Mesendoderm (in vitro differentiated cells): Measurements from ENCODE around the gene STX4.

Experiments used
- DNase-seq: peaks from one replicate; pipeline ENCODE4 v3.0.0; 2013
- H2AK5ac ChIP-seq: 2 replicates; pipeline ENCODE4 v1.6.1; 2013; ENCODE audit warnings: low read length, inconsistent platforms
- H2BK120ac ChIP-seq: 2 replicates; pipeline ENCODE4 v1.6.1; 2013; ENCODE audit warnings: low read depth, mild to moderate bottlenecking, low read length, moderate library complexity, mixed read lengths
- H2BK15ac ChIP-seq: replicated peaks from 2 replicates; pipeline ENCODE4 v1.6.1; 2013; ENCODE audit warnings: low read depth, mild to moderate bottlenecking, moderate library complexity
- H2BK5ac ChIP-seq: 2 replicates; pipeline ENCODE4 v1.6.1; 2013; ENCODE audit warnings: low read length, inconsistent platforms
- H3K18ac ChIP-seq: 2 replicates; pipeline ENCODE4 v1.6.1; 2013; ENCODE audit warnings: mild to moderate bottlenecking, low read length, mixed read lengths
- H3K23ac ChIP-seq: one replicate; pipeline ENCODE4 v1.6.1; 2013; ENCODE audit warnings: low read length
- H3K27ac ChIP-seq: 2 replicates; pipeline ENCODE4 v1.5.1; 2013; ENCODE audit warnings: low read depth, mild to moderate bottlenecking, inconsistent platforms, low read length, moderate library complexity
- H3K27me3 ChIP-seq: 2 replicates; pipeline ENCODE4 v1.6.1; 2013; ENCODE audit warnings: low read length, control low read depth, mild to moderate bottlenecking, inconsistent platforms; ENCODE audit not compliant: insufficient read depth, poor library complexity
- H3K36me3 ChIP-seq: 2 replicates; pipeline ENCODE4 v1.6.1; 2013; ENCODE audit warnings: low read length, inconsistent platforms; ENCODE audit not compliant: control insufficient read depth, insufficient read depth
- H3K4ac ChIP-seq: one replicate; pipeline ENCODE4 v1.6.1; 2013; ENCODE audit warnings: low read depth, mild to moderate bottlenecking, low read length, moderate library complexity
- H3K4me1 ChIP-seq: 2 replicates; pipeline ENCODE4 v1.6.1; 2013; ENCODE audit warnings: low read depth, low read length, inconsistent platforms; ENCODE audit not compliant: control insufficient read depth
- H3K4me2 ChIP-seq: 2 replicates; pipeline ENCODE4 v1.6.1; 2013; ENCODE audit warnings: low read length
- H3K4me3 ChIP-seq: 2 replicates; pipeline ENCODE4 v1.5.1; 2013; ENCODE audit warnings: mild to moderate bottlenecking, low read length
- H3K56ac ChIP-seq: one replicate; pipeline ENCODE4 v1.6.1; 2013; ENCODE audit warnings: low read length
- H3K79me1 ChIP-seq: 2 replicates; pipeline ENCODE4 v1.6.1; 2013; ENCODE audit warnings: low read length, inconsistent platforms
- H3K79me2 ChIP-seq: 2 replicates; pipeline ENCODE4 v1.6.1; 2013; ENCODE audit warnings: mild to moderate bottlenecking, low read length; ENCODE audit not compliant: control insufficient read depth, insufficient read depth
- H3K9ac ChIP-seq: 2 replicates; pipeline ENCODE4 v1.6.1; 2013; ENCODE audit warnings: low read length, inconsistent platforms
- H4K5ac ChIP-seq: one replicate; pipeline ENCODE4 v1.6.1; 2013; ENCODE audit warnings: low read length
- H4K8ac ChIP-seq: one replicate; pipeline ENCODE4 v1.6.1; 2013; ENCODE audit warnings: low read depth, mild to moderate bottlenecking, control low read depth, low read length, moderate library complexity
- WGBS: extraction: QIAGEN DNeasy Blood & Tissue Kit; methylation state at CpG from one replicate; pipeline ENCODE4 v1.1.7; 2013; ENCODE audit warnings: low lambda C conversion rate, missing lambda C conversion rate; ENCODE audit not compliant: insufficient coverage; ENCODE audit errors: extremely low coverage; 5-methylcytosine and 5-hydroxymethylcytosine counted together

STX4 gene

DNA sequence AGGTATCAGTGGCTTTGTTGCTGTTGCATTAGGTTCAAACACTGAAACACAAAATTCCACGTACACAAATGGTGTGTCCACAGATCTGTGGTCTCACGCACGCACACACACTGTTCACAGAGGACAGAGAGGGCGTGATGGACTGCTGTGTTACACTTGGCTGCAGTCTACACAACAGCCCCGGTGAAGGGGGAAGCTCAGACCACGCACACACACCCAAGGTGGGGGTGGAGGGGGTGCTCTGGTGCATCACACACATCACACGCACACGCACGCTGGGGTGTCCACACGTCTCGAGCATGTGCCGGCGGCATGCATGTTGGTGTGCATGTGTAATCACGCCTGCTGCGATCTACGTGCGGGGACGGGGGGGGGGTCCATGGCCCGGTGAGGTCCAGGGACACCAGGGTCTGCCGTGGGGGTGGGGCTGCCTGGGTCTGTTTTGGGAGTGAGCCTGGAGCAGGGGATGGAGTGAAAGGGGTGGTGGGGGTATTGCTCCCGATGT lies 41.0 kb upstream of the STX4 start:
- Histone ChIP-seq H3K79me1 (no peaks in the 10 kb centered on the region), H3K27ac (no peak overlapping the region), H4K5ac (no peak overlapping the region), H3K56ac (no peak overlapping the region), H2BK15ac (no peak overlapping the region), H3K27me3 (no peaks in the 10 kb centered on the region), H3K9ac (no peak overlapping the region), H4K8ac (no peak overlapping the region), H3K18ac (no peak overlapping the region), H3K36me3 (no peaks in the 10 kb centered on the region), H3K4ac (no peak overlapping the region), H3K4me2 (no peak overlapping the region), H2BK120ac (no peak overlapping the region), H2AK5ac (no peak overlapping the region), H2BK5ac (no peak overlapping the region), H3K4me3 (no peak overlapping the region), H3K79me2 (no peaks in the 10 kb centered on the region), H3K4me1 (no peaks in the 10 kb centered on the region), H3K23ac (no peak overlapping the region)
- DNase-seq, result no peak
- no CpG with 5 or more reads among the region's 21 CpGs for WGBS

GRCh38 chr16:30992931-30993816 lies 40.2 kb upstream of the STX4 start:
- no peak overlapping the region for H3K4me2 ChIP-seq
- DNase-seq, result no peak
- no peak overlapping the region for H3K27ac ChIP-seq
- WGBS, result no CpG with 5 or more reads among the region's 29 CpGs
- H3K36me3 ChIP-seq, result no peaks in the 10 kb centered on the region
- no peak overlapping the region for H2AK5ac ChIP-seq
- no peak overlapping the region for H2BK120ac ChIP-seq
- no peak overlapping the region for H3K56ac ChIP-seq
- H2BK5ac ChIP-seq, result no peak overlapping the region
- no peak overlapping the region for H3K4ac ChIP-seq
- no peaks in the 10 kb centered on the region for H3K79me1 ChIP-seq
- no peak overlapping the region for H2BK15ac ChIP-seq
- H3K4me1 ChIP-seq, result peaks cover 1% of the 10 kb centered on the region
- H3K9ac ChIP-seq, result no peak overlapping the region
- no peak overlapping the region for H3K18ac ChIP-seq
- H3K4me3 ChIP-seq, result no peak overlapping the region
- H4K8ac ChIP-seq, result no peak overlapping the region
- no peaks in the 10 kb centered on the region for H3K27me3 ChIP-seq
- no peak overlapping the region for H4K5ac ChIP-seq
- no peak overlapping the region for H3K23ac ChIP-seq
- no peaks in the 10 kb centered on the region for H3K79me2 ChIP-seq

DNA sequence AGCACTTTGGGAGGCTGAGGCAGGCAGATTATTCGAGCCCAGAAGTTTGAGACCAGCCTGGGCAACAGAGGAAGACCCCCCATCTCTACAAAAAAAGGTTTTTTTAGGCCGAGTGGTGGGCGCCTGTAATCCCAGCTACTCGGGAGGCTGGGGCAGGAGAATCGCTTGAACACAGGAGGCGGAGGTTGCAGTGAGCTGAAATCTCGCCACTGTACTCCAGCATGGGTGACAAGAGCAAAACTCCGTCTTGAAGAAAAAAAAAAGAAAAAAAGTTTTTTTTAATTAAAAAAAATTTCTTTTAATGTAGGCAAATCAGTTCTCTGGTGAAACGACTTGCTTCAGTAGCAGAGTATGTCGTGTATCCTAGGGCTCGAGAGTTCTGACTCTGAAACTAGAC lies 37.4 kb upstream of the STX4 start:
- DNase-seq, result no peak
- H3K4me3 ChIP-seq, result no peak overlapping the region
- no CpG with 5 or more reads among the region's 11 CpGs for WGBS

DNA sequence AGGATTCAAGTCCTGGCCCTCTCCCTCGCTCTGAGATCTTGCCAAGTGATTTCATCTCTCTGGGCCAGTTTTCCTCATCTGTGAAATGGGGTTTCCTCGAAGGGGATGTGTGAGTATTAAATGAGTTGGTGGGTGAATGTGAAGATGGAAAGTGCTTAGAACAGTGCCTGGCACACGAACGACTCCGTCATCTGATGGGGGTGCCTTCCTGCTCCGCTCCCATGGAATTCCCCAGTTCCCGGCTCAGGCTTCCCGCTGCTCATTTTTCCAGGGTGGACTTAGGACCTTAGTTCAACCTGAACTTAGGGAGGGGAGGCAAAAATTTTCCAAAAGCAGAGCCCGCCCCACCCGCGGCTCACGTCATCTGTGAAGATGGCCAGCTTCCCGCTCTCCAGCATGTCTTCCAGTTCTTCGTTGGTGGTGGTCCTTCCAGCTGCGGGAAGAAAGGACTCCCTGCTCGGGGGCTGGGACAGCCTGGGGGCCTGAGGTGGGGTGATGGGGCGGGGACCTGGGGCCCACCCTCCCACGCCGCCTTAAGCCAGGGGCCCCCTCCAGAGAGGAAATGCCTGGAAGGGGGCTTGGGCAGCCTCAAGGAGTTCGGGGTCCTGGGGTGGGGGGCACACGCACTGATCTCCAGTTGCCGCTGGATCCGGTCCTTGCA lies 36.9 kb upstream of the STX4 start:
- Histone ChIP-seq H3K27me3 (no peaks in the 10 kb centered on the region), H3K56ac (peak overlapping the region; percentile 93), H3K23ac (no peak overlapping the region), H3K36me3 (no peaks in the 10 kb centered on the region), H3K4me3 (peak overlapping the region; percentile 62), H2AK5ac (no peak overlapping the region), H3K9ac (peak overlapping the region; percentile 84), H3K79me1 (no peaks in the 10 kb centered on the region), H3K27ac (no peak overlapping the region), H3K4me2 (peak overlapping the region; percentile 100), H2BK120ac (no peak overlapping the region), H2BK15ac (no peak overlapping the region), H3K4ac (no peak overlapping the region), H4K8ac (peak overlapping the region; percentile 41), H4K5ac (no peak overlapping the region), H3K18ac (peak overlapping the region; percentile 9), H3K79me2 (no peaks in the 10 kb centered on the region), H3K4me1 (peaks cover 1% of the 10 kb centered on the region), H2BK5ac (peak overlapping the region; percentile 35)
- DNase-seq, result no peak
- no CpG with 5 or more reads among the region's 23 CpGs for WGBS

More for the DNA sequence above, 37.4 kb upstream of the STX4 start:
- H2AK5ac ChIP-seq, result no peak overlapping the region
- no peak overlapping the region for H3K4ac ChIP-seq
- H3K27ac ChIP-seq, result no peak overlapping the region
- H3K4me1 ChIP-seq, result peaks cover 1% of the 10 kb centered on the region
- H3K27me3 ChIP-seq, result no peaks in the 10 kb centered on the region
- H4K8ac ChIP-seq, result no peak overlapping the region
- H3K56ac ChIP-seq, result peak overlapping the region; percentile 93
- no peak overlapping the region for H2BK15ac ChIP-seq
- H3K9ac ChIP-seq, result peak overlapping the region; percentile 84
- H3K79me1 ChIP-seq, result no peaks in the 10 kb centered on the region
- no peaks in the 10 kb centered on the region for H3K36me3 ChIP-seq
- no peak overlapping the region for H3K18ac ChIP-seq
- H3K23ac ChIP-seq, result no peak overlapping the region
- no peaks in the 10 kb centered on the region for H3K79me2 ChIP-seq
- H4K5ac ChIP-seq, result no peak overlapping the region
- no peak overlapping the region for H2BK120ac ChIP-seq
- no peak overlapping the region for H3K4me2 ChIP-seq
- no peak overlapping the region for H2BK5ac ChIP-seq

DNA sequence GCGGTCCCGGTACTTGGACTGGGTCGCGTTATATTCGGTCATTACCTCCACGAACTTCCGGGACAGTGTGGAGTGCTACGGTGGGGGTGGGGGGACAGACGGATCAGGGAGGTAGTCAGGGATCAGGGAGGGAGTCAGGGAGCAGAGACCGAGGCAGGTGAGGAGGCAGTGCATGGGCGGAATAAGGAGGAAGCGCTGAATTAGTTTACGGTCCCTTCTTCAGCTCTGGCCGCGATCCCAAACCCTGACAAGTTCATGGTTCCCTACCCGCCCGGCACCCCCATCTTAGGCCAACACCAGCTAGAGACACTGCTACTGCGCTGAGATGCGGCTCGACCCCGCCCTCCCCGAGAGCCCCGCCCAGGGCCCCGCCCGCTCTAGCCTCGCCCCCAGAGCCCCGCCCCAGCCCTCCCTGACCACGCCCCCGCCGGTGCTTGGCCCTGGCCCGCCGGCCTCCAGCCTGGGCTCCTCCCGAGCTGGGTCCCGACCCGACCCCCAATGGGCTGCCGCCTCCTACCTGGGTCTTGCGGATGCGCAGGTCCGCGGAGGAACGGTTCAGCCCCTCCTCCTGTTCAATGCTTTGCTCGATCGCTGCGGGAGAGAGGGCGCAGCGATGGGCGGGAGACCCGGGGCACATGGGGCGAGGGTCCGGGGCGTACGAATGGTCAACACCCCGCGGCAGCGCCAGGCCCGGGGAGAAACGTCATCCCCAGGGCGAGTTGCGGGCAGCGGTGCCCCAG lies 36.2 kb upstream of the STX4 start:
- Histone ChIP-seq H3K4me1 (peaks cover 1% of the 10 kb centered on the region), H3K4me3 (peak overlapping the region; percentile 64), H3K56ac (peak overlapping the region; percentile 93), H4K5ac (no peak overlapping the region), H3K27me3 (no peaks in the 10 kb centered on the region), H3K23ac (no peak overlapping the region), H2BK5ac (peak overlapping the region; percentile 35), H3K9ac (peak overlapping the region; percentile 90), H3K79me1 (no peaks in the 10 kb centered on the region), H3K4ac (no peak overlapping the region), H3K79me2 (no peaks in the 10 kb centered on the region), H4K8ac (no peak overlapping the region), H2AK5ac (no peak overlapping the region), H3K36me3 (no peaks in the 10 kb centered on the region), H2BK120ac (no peak overlapping the region), H3K18ac (peak overlapping the region; percentile 9), H2BK15ac (no peak overlapping the region), H3K4me2 (peak overlapping the region; percentile 100), H3K27ac (no peak overlapping the region)
- no CpG with 5 or more reads among the region's 60 CpGs for WGBS
- peak; percentile 85 for DNase-seq
